ENCODE data around the gene CNN1. TPM values are rescaled to one million over a fixed set of nuclear protein-coding genes. Genes with fewer than 3 reads are reported as not detected.

CNN1 gene
- total and polyA plus RNA-seq, 11 donors, result 68.6 to 979 (median 164) TPM

- H3K9me3 ChIP-seq, result no peaks in the 10 kb centered on the region
- H3K27me3 ChIP-seq, result no peaks in the 10 kb centered on the region
- no peak overlapping the region for H3K4me3 ChIP-seq
- whole genome bisulfite sequencing, 4 donors, result 65 to 70% (median 68%) methylated on average over 7 of the region's 7 CpGs
- no peak for TF ChIP-seq CTCF (IDR thresholded peaks at IDR 0.05)
- no peak for TF ChIP-seq POLR2A (IDR thresholded peaks at IDR 0.05)
- ATAC-seq, result no peak
- no peak for DNase-seq
- no peak overlapping the region for H3K27ac ChIP-seq
- peaks cover 0 to 6% (median 0%) of the 10 kb centered on the region in 12 donors for H3K4me1 ChIP-seq
- peaks cover 0 to 27% (median 13%) of the 10 kb centered on the region in 9 donors for H3K36me3 ChIP-seq
- intact Hi-C loops (cut with DNase I), result loop anchor here in 4 of 10 donors (5.0 to 10.0 kb wide), 3 partner anchors 85 to 95 kb away; partner anchors contain the start of gene ZNF627 (in 1 of the 4)
These were observed 38.7 kb upstream of the CNN1 start for GRCh38 chr19:11499890-11500420.

GRCh38 chr19:11504502-11505031, 34.1 kb upstream of the CNN1 start:
- intact Hi-C loops (cut with DNase I), result loop anchor here in 1 of 10 donors (2.0 to 10.0 kb wide), 2 partner anchors 54 to 90 kb away; partner anchors contain the start of genes ELOF1 and ZNF627
- DNase-seq (no peak), ATAC-seq (no peak)
- Histone ChIP-seq H3K9me3 (no peaks in the 10 kb centered on the region), H3K27ac (peak overlapping the region in 11 of 12 donors; percentile 90 to 99 (median 96)), H3K36me3 (peaks cover 0 to 7% (median under 1%) of the 10 kb centered on the region in 9 donors), H3K4me3 (peak overlapping the region in 11 of 12 donors; percentile 74 to 100 (median 93)), H3K27me3 (no peaks in the 10 kb centered on the region), H3K4me1 (peaks cover 0 to 19% (median 6%) of the 10 kb centered on the region in 12 donors)
- TF ChIP-seq POLR2A (IDR thresholded peaks at IDR 0.05), result no peak
- TF ChIP-seq CTCF (IDR thresholded peaks at IDR 0.05), result no peak
- WGBS, 4 donors, result 39 to 52% (median 49%) methylated on average over 7 of the region's 7 CpGs

GRCh38 chr19:11505032-11505503, 33.6 kb upstream of the CNN1 start:
- H3K9me3 ChIP-seq, result no peaks in the 10 kb centered on the region
- H3K36me3 ChIP-seq, result peaks cover 0 to 8% (median 6%) of the 10 kb centered on the region in 9 donors
- ATAC-seq (peak; percentile 93 to 97 (median 96)), DNase-seq (peak; percentile 97 to 99 (median 99))
- peaks cover 0 to 19% (median 6%) of the 10 kb centered on the region in 12 donors for H3K4me1 ChIP-seq
- peak overlapping the region; percentile 90 to 99 (median 96) for H3K27ac ChIP-seq
- intact Hi-C loops (cut with DNase I), result loop anchor here in 1 of 10 donors (2.0 to 10.0 kb wide), 2 partner anchors 54 to 90 kb away; partner anchors contain the start of genes ELOF1 and ZNF627
- WGBS, 4 donors, result 1 to 5% (median 2%) methylated on average over 6 to 33 of the region's 33 CpGs
- TF ChIP-seq POLR2A (IDR thresholded peaks at IDR 0.05), result no peak
- no peak for TF ChIP-seq CTCF (IDR thresholded peaks at IDR 0.05)
- peak overlapping the region; percentile 74 to 100 (median 93) for H3K4me3 ChIP-seq
- H3K27me3 ChIP-seq, result no peaks in the 10 kb centered on the region

- H3K4me1 ChIP-seq, result peaks cover 0 to 19% (median 6%) of the 10 kb centered on the region in 12 donors
- intact Hi-C loops (cut with DNase I), result loop anchor here in 2 of 10 donors (2.0 to 10.0 kb wide), 3 partner anchors 15 to 89 kb away; partner anchors contain the start of genes ELOF1 (in 1 of the 2) and ZNF627 (in 1 of the 2)
- H3K36me3 ChIP-seq, result peaks cover 0 to 13% (median 7%) of the 10 kb centered on the region in 9 donors
- H3K9me3 ChIP-seq, result no peaks in the 10 kb centered on the region
- H3K4me3 ChIP-seq, result peak within 1 kb of the TSS; percentile 74 to 100 (median 93)
- ATAC-seq (peak; percentile 70 to 85 (median 81)), DNase-seq (peak; percentile 92 to 97 (median 94))
- TF ChIP-seq POLR2A (IDR thresholded peaks at IDR 0.05), result peak in 1 of 2 donors; percentile 38
- TF ChIP-seq CTCF (IDR thresholded peaks at IDR 0.05), result no peak
- peak within 1 kb of the TSS; percentile 90 to 99 (median 96) for H3K27ac ChIP-seq
- no peaks in the 10 kb centered on the region for H3K27me3 ChIP-seq
- WGBS, 4 donors, result 0 to 2% (median 1%) methylated on average over 35 to 65 of the region's 65 CpGs
These were observed 33.0 kb upstream of the CNN1 start, which contains the start of gene ZNF653 for GRCh38 chr19:11505504-11506100. Gene ZNF653 (minus strand): TSS chr19:11505839. CDS start chr19:11505786, 53 bp downstream.

Measured in heart left ventricle (tissue), 16 donors.